DND-41 (cell line): Measurements from ENCODE around the gene GPR68.

Source experiments
- ATAC-seq: fragments of 200-7000 bp; cut with Tn5 transposase; 3 replicates; pipeline ENCODE4 v1.9.1; 2021; ENCODE audit warnings: low read depth; ENCODE audit not compliant: insufficient read depth
- DNase-seq: peaks from one replicate; pipeline ENCODE4 v3.0.0-alpha.2; 2020
- H2AFZ ChIP-seq: 2 replicates; pipeline ENCODE4 v1.6.0; 2012; ENCODE audit warnings: low read depth, low read length
- H3K27ac ChIP-seq: 2 replicates; pipeline ENCODE4 v1.5.1; 2012; ENCODE audit warnings: low read length, inconsistent platforms
- H3K27me3 ChIP-seq: fragments of 200-600 bp; sonication (generic); 2 replicates; pipeline ENCODE4 v1.6.0; 2012; ENCODE audit warnings: low read length, mild to moderate bottlenecking, inconsistent platforms; ENCODE audit not compliant: insufficient read depth, poor library complexity
- H3K36me3 ChIP-seq: 2 replicates; pipeline ENCODE4 v1.5.1; 2012; ENCODE audit warnings: low read length, inconsistent platforms; ENCODE audit not compliant: insufficient read depth
- H3K4me1 ChIP-seq: 2 replicates; pipeline ENCODE4 v1.5.1; 2012; ENCODE audit warnings: mild to moderate bottlenecking, low read length; ENCODE audit not compliant: insufficient read depth
- H3K4me2 ChIP-seq: 2 replicates; pipeline ENCODE4 v1.6.0; 2012; ENCODE audit warnings: mild to moderate bottlenecking, moderate library complexity, low read length, inconsistent platforms; ENCODE audit not compliant: insufficient read depth
- H3K4me3 ChIP-seq, 2 experiments: fragments of 200-600 bp in 1 of 2; shearing (Covaris generic) in 1 of 2; 2 replicates each; pipeline ENCODE4 v1.5.1; 2012 to 2016; ENCODE audit warnings: inconsistent platforms in 2 of 2, low read length in 2 of 2, mild to moderate bottlenecking in 2 of 2, low read depth in 1 of 2, moderate library complexity in 1 of 2
- H3K79me2 ChIP-seq: 2 replicates; pipeline ENCODE4 v1.6.0; 2012; ENCODE audit warnings: low read length, inconsistent platforms; ENCODE audit not compliant: insufficient read depth
- H3K9ac ChIP-seq: 2 replicates; pipeline ENCODE4 v1.6.0; 2012; ENCODE audit warnings: low read depth, mild to moderate bottlenecking, inconsistent platforms, low read length, moderate library complexity
- H3K9me3 ChIP-seq: 2 replicates; pipeline ENCODE4 v1.5.1; 2012; ENCODE audit warnings: low read length, moderate library complexity, mild to moderate bottlenecking, inconsistent platforms; ENCODE audit not compliant: insufficient read depth, severe bottlenecking
- H4K20me1 ChIP-seq: 2 replicates; pipeline ENCODE4 v1.6.0; 2012; ENCODE audit warnings: low read length; ENCODE audit not compliant: insufficient read depth
- CTCF ChIP-seq: IDR thresholded peaks from 2 replicates; pipeline ENCODE4 v1.5.1; 2012; ENCODE audit warnings: borderline replicate concordance, low read length, moderate library complexity, mild to moderate bottlenecking; ENCODE audit not compliant: poor library complexity, severe bottlenecking; ENCODE audit errors: extremely low read depth
- EZH2 ChIP-seq: IDR thresholded peaks from 3 replicates; pipeline ENCODE4 v1.6.1; 2012; ENCODE audit warnings: borderline replicate concordance, low read depth, mild to moderate bottlenecking, moderate library complexity, low read length, inconsistent platforms; ENCODE audit not compliant: severe bottlenecking

GPR68 gene

GRCh38 chr14:91219517-91220389 lies 24.8 kb downstream of the GPR68 start:
- H3K4me3 ChIP-seq, result no peak overlapping the region
- no peaks in the 10 kb centered on the region for H3K9me3 ChIP-seq
- H3K36me3 ChIP-seq, result peaks cover 62% of the 10 kb centered on the region
- no peak overlapping the region for H3K4me2 ChIP-seq
- H4K20me1 ChIP-seq, result no peaks in the 10 kb centered on the region
- DNase-seq (no peak), ATAC-seq (no peak)
- H3K4me1 ChIP-seq, result no peaks in the 10 kb centered on the region
- TF ChIP-seq EZH2, result no peak
- no peak for TF ChIP-seq CTCF
- H3K27me3 ChIP-seq, result no peaks in the 10 kb centered on the region
- no peak overlapping the region for H2AFZ ChIP-seq
- no peaks in the 10 kb centered on the region for H3K79me2 ChIP-seq
- H3K27ac ChIP-seq, result no peak overlapping the region
- H3K9ac ChIP-seq, result no peak overlapping the region

- H3K9ac ChIP-seq, result no peak overlapping the region
- no peak overlapping the region for H3K27ac ChIP-seq
- TF ChIP-seq EZH2 (no peak), CTCF (no peak)
- no peak overlapping the region for H3K4me3 ChIP-seq
- no peaks in the 10 kb centered on the region for H3K4me1 ChIP-seq
- no peaks in the 10 kb centered on the region for H4K20me1 ChIP-seq
- no peaks in the 10 kb centered on the region for H3K27me3 ChIP-seq
- H3K9me3 ChIP-seq, result no peaks in the 10 kb centered on the region
- no peaks in the 10 kb centered on the region for H3K79me2 ChIP-seq
- H3K36me3 ChIP-seq, result peaks cover 60% of the 10 kb centered on the region
- no peak for ATAC-seq
- no peak for DNase-seq
- H3K4me2 ChIP-seq, result no peak overlapping the region
- no peak overlapping the region for H2AFZ ChIP-seq
These were observed 26.5 kb downstream of the GPR68 start for GRCh38 chr14:91218014-91218413.

GRCh38 chr14:91216731-91217226 lies 27.7 kb downstream of the GPR68 start:
- Histone ChIP-seq H3K9me3 (no peaks in the 10 kb centered on the region), H3K36me3 (peaks cover 63% of the 10 kb centered on the region), H4K20me1 (no peaks in the 10 kb centered on the region), H3K4me1 (no peaks in the 10 kb centered on the region), H3K79me2 (no peaks in the 10 kb centered on the region), H3K4me2 (no peak overlapping the region), H3K9ac (no peak overlapping the region), H2AFZ (no peak overlapping the region), H3K4me3 (no peak overlapping the region), H3K27me3 (no peaks in the 10 kb centered on the region), H3K27ac (no peak overlapping the region)
- no peak for DNase-seq
- TF ChIP-seq CTCF (no peak), EZH2 (no peak)
- no peak for ATAC-seq
